Measurements from ENCODE around the gene KCTD20. TPM values are rescaled to one million over a fixed set of nuclear protein-coding genes. Genes with fewer than 3 reads are reported as not detected.

The KCTD20 gene
- total and polyA plus RNA-seq, 2 of the 13 experiments (the other 11 are each of a cell fraction or from before 2014, with no cell fraction given): 52.7 to 67.1 TPM

DNA sequence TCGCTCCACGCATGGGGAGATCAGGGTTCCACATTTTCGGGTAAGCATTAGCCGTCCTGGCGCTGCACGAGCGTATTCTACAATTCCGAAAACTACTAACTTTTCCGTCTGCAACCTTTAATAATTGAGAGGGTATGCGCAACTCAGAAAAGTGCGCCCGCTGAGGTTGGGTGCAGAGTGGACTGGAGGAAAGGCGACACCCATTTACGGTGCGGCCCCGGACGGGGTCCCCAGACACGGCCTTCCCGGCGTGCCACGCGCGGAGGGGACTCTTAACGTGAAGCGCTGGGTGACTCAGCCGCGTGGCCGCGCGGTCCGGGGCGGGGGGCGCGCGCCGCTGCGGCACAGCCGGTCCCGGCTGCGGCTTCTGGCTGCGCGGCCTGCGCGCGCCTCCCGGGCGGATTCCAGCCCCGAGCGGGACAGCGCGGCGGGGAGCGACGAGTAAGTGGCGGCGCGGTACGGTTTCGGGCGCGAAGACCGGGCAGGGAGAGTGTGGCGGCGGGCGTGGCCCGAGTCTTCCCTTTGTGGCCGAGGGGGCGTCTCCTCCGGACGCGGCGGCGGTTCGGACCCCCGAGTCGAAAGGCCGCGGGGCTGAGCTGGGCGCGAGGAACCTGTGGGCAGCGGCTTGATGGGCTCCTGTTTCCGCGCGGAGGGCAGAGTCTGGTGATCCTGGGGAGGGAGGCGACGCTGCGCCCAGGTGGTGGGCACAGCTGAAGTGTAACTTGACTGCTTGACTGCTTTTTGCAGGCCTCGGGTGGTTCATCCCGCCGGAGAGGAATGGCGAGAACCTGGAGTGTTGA, at the start of gene KCTD20, which contains the start of gene PXT1 (continued):
- TF ChIP-seq, protein P1, sequence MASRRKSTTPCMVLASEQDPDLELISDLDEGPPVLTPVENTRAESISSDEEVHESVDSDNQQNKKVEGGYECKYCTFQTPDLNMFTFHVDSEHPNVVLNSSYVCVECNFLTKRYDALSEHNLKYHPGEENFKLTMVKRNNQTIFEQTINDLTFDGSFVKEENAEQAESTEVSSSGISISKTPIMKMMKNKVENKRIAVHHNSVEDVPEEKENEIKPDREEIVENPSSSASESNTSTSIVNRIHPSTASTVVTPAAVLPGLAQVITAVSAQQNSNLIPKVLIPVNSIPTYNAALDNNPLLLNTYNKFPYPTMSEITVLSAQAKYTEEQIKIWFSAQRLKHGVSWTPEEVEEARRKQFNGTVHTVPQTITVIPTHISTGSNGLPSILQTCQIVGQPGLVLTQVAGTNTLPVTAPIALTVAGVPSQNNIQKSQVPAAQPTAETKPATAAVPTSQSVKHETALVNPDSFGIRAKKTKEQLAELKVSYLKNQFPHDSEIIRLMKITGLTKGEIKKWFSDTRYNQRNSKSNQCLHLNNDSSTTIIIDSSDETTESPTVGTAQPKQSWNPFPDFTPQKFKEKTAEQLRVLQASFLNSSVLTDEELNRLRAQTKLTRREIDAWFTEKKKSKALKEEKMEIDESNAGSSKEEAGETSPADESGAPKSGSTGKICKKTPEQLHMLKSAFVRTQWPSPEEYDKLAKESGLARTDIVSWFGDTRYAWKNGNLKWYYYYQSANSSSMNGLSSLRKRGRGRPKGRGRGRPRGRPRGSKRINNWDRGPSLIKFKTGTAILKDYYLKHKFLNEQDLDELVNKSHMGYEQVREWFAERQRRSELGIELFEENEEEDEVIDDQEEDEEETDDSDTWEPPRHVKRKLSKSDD (CRISPR knock-in tag; IDR thresholded peaks at IDR 0.05; ENCODE audit: low read depth): peak; percentile 85; the same call in 1 of the 2 replicates
- peak; percentile 15; the same call in 1 of the 2 replicates for TF ChIP-seq ZNF773 (CRISPR knock-in tag; IDR thresholded peaks at IDR 0.05; ENCODE audit: borderline replicate concordance)
- TF ChIP-seq, protein P2, sequence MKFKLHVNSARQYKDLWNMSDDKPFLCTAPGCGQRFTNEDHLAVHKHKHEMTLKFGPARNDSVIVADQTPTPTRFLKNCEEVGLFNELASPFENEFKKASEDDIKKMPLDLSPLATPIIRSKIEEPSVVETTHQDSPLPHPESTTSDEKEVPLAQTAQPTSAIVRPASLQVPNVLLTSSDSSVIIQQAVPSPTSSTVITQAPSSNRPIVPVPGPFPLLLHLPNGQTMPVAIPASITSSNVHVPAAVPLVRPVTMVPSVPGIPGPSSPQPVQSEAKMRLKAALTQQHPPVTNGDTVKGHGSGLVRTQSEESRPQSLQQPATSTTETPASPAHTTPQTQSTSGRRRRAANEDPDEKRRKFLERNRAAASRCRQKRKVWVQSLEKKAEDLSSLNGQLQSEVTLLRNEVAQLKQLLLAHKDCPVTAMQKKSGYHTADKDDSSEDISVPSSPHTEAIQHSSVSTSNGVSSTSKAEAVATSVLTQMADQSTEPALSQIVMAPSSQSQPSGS (CRISPR knock-in tag; IDR thresholded peaks at IDR 0.05): peak; percentile 7; the same call in 1 of the 2 replicates
- peak; percentile 85 for TF ChIP-seq THAP11 (CRISPR knock-in tag; IDR thresholded peaks at IDR 0.05)
- TF ChIP-seq CREB1 (IDR thresholded peaks at IDR 0.05): peak; percentile 68; the same call in 1 of the 2 replicates
- no peak for TF ChIP-seq CREB1 (CRISPR knock-in tag; IDR thresholded peaks at IDR 0.05)
- no peak for TF ChIP-seq RARG (CRISPR knock-in tag; IDR thresholded peaks at IDR 0.05; ENCODE audit: low read depth)
- peak; percentile 86; the same call in 1 of the 2 replicates for TF ChIP-seq ZMAT3 (CRISPR knock-in tag; conservative IDR thresholded peaks at IDR 0.05)
- no peak for TF ChIP-seq ATF7 (IDR thresholded peaks at IDR 0.05)
- TF ChIP-seq ATF7 (CRISPR knock-in tag; IDR thresholded peaks at IDR 0.05): no peak
- TF ChIP-seq, protein P3, sequence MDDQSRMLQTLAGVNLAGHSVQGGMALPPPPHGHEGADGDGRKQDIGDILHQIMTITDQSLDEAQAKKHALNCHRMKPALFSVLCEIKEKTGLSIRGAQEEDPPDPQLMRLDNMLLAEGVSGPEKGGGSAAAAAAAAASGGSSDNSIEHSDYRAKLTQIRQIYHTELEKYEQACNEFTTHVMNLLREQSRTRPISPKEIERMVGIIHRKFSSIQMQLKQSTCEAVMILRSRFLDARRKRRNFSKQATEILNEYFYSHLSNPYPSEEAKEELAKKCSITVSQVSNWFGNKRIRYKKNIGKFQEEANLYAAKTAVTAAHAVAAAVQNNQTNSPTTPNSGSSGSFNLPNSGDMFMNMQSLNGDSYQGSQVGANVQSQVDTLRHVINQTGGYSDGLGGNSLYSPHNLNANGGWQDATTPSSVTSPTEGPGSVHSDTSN (CRISPR knock-in tag; IDR thresholded peaks at IDR 0.05; ENCODE audit: borderline replicate concordance): peak; percentile 62
- TF ChIP-seq RORA (CRISPR knock-in tag; IDR thresholded peaks at IDR 0.05): no peak
- TF ChIP-seq, protein P4, sequence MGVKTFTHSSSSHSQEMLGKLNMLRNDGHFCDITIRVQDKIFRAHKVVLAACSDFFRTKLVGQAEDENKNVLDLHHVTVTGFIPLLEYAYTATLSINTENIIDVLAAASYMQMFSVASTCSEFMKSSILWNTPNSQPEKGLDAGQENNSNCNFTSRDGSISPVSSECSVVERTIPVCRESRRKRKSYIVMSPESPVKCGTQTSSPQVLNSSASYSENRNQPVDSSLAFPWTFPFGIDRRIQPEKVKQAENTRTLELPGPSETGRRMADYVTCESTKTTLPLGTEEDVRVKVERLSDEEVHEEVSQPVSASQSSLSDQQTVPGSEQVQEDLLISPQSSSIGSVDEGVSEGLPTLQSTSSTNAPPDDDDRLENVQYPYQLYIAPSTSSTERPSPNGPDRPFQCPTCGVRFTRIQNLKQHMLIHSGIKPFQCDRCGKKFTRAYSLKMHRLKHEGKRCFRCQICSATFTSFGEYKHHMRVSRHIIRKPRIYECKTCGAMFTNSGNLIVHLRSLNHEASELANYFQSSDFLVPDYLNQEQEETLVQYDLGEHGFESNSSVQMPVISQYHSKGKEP (CRISPR knock-in tag; IDR thresholded peaks at IDR 0.05): no peak
- TF ChIP-seq SMARCC2 (IDR thresholded peaks at IDR 0.05): 0 out of 2 replicates have a peak, but pooled peaks have one; percentile 5
- no peak for TF ChIP-seq ZNF549 (CRISPR knock-in tag; IDR thresholded peaks at IDR 0.05)
- no peak for TF ChIP-seq CEBPB (IDR thresholded peaks at IDR 0.05; ENCODE audit: borderline replicate concordance, low read depth, low read length)
- TF ChIP-seq, protein P5, sequence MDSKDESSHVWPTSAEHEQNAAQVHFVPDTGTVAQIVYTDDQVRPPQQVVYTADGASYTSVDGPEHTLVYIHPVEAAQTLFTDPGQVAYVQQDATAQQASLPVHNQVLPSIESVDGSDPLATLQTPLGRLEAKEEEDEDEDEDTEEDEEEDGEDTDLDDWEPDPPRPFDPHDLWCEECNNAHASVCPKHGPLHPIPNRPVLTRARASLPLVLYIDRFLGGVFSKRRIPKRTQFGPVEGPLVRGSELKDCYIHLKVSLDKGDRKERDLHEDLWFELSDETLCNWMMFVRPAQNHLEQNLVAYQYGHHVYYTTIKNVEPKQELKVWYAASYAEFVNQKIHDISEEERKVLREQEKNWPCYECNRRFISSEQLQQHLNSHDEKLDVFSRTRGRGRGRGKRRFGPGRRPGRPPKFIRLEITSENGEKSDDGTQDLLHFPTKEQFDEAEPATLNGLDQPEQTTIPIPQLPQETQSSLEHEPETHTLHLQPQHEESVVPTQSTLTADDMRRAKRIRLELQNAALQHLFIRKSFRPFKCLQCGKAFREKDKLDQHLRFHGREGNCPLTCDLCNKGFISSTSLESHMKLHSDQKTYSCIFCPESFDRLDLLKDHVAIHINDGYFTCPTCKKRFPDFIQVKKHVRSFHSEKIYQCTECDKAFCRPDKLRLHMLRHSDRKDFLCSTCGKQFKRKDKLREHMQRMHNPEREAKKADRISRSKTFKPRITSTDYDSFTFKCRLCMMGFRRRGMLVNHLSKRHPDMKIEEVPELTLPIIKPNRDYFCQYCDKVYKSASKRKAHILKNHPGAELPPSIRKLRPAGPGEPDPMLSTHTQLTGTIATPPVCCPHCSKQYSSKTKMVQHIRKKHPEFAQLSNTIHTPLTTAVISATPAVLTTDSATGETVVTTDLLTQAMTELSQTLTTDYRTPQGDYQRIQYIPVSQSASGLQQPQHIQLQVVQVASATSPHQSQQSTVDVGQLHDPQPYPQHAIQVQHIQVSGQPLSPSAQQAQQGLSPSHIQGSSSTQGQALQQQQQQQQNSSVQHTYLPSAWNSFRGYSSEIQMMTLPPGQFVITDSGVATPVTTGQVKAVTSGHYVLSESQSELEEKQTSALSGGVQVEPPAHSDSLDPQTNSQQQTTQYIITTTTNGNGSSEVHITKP (CRISPR knock-in tag; IDR thresholded peaks at IDR 0.05; ENCODE audit: low read depth): peak; percentile 61; the same call in 1 of the 2 replicates
- peak; percentile 32; the same call in 1 of the 2 replicates for TF ChIP-seq GFI1 (CRISPR knock-in tag; IDR thresholded peaks at IDR 0.05; ENCODE audit: borderline replicate concordance)

Data from HepG2 (cell line).